Kidney epithelial cell (primary cell): ENCODE measurements around the gene DSP. TPM values are rescaled to one million over a fixed set of nuclear protein-coding genes. Genes with fewer than 3 reads are reported as not detected.
A peak's percentile ranks its signal among the peaks of the same experiment; 100 is the strongest.

Experiments used
- DNase-seq: peaks from one replicate; pipeline ENCODE4 v3.0.0-alpha.2; 2010; ENCODE audit warnings: low read depth
- H3K27me3 ChIP-seq: 2 replicates; pipeline ENCODE4 v1.6.0; 2011; ENCODE audit warnings: low read length; ENCODE audit not compliant: control insufficient read depth, insufficient read depth
- H3K36me3 ChIP-seq: 2 replicates; pipeline ENCODE4 v1.5.1; 2011; ENCODE audit warnings: low read length; ENCODE audit not compliant: control insufficient read depth, insufficient read depth
- H3K4me3 ChIP-seq: 2 replicates; pipeline ENCODE4 v1.5.1; 2011; ENCODE audit warnings: low read depth, mild to moderate bottlenecking, control low read depth, low read length
- CTCF ChIP-seq: IDR thresholded peaks from 2 replicates; pipeline ENCODE4 v1.5.1; 2011; ENCODE audit warnings: mild to moderate bottlenecking, moderate library complexity, low read length, control low read depth, inconsistent platforms; ENCODE audit not compliant: insufficient read depth, poor library complexity, severe bottlenecking
- total RNA-seq: library from RNA; depleted of rRNA; stranded (reverse); fragments of >200 nt; gene quantifications from 2 replicates; pipeline ENCODE4 v1.2.3, GENCODE V29; 2015

DSP gene
- total RNA-seq, 1 donor from 2014 or later, result 220 TPM

GRCh38 chr6:7558781-7559180 lies 17.3 kb downstream of the DSP start:
- DNase-seq, result no peak
- TF ChIP-seq CTCF, result no peak
- no peaks in the 10 kb centered on the region for H3K36me3 ChIP-seq
- no peaks in the 10 kb centered on the region for H3K27me3 ChIP-seq
- H3K4me3 ChIP-seq, result no peak overlapping the region

- no peaks in the 10 kb centered on the region for H3K36me3 ChIP-seq
- H3K27me3 ChIP-seq, result no peaks in the 10 kb centered on the region
- DNase-seq, result no peak
- no peak overlapping the region for H3K4me3 ChIP-seq
- TF ChIP-seq CTCF, result no peak
These were observed 17.7 kb downstream of the DSP start for GRCh38 chr6:7559196-7559595.

- H3K4me3 ChIP-seq, result no peak overlapping the region
- no peaks in the 10 kb centered on the region for H3K36me3 ChIP-seq
- H3K27me3 ChIP-seq, result no peaks in the 10 kb centered on the region
- TF ChIP-seq CTCF, result no peak
- DNase-seq, result no peak
These were observed 18.3 kb downstream of the DSP start for GRCh38 chr6:7559651-7560385.

- Histone ChIP-seq H3K4me3 (no peak overlapping the region), H3K27me3 (no peaks in the 10 kb centered on the region), H3K36me3 (no peaks in the 10 kb centered on the region)
- peak; percentile 57 for DNase-seq
- TF ChIP-seq CTCF, result no peak
These were observed 19.9 kb downstream of the DSP start for GRCh38 chr6:7561153-7561964.

GRCh38 chr6:7562769-7563168 lies 21.3 kb downstream of the DSP start:
- no peaks in the 10 kb centered on the region for H3K36me3 ChIP-seq

More at GRCh38 chr6:7562769-7563168, 21.3 kb downstream of the DSP start:
- no peak for DNase-seq
- no peak for TF ChIP-seq CTCF
- no peaks in the 10 kb centered on the region for H3K27me3 ChIP-seq
- no peak overlapping the region for H3K4me3 ChIP-seq
